ENCODE measurements around the gene SPAG7.

The SPAG7 gene

DNA sequence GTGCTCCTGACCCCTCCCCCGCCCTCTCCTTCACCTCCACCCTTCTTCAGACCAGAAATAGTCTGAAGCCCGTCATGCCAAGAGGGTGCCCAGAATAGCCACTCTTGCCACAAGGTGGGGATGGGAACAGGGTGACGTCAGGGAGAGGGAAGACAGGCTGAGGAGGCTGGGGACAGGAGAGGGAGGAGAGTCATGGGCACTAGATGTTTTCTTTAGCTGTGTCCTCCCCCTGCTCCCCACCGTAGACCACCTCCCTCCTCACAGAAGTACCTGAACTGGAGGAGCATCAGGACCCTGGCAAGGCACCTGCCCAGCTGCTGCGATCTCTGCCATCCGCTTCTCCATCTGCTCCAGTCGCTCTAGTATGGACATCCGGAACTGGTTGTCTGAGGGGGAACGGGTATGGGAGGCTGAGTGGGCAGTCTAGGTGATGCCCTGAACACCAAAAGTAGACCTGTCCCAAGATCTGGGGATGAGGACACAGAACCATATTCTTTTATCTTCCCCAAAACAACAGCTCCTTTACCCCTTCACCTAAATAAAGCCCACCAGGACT, 6.6 kb upstream of the SPAG7 start:
- DNase-seq = no peak

DNA sequence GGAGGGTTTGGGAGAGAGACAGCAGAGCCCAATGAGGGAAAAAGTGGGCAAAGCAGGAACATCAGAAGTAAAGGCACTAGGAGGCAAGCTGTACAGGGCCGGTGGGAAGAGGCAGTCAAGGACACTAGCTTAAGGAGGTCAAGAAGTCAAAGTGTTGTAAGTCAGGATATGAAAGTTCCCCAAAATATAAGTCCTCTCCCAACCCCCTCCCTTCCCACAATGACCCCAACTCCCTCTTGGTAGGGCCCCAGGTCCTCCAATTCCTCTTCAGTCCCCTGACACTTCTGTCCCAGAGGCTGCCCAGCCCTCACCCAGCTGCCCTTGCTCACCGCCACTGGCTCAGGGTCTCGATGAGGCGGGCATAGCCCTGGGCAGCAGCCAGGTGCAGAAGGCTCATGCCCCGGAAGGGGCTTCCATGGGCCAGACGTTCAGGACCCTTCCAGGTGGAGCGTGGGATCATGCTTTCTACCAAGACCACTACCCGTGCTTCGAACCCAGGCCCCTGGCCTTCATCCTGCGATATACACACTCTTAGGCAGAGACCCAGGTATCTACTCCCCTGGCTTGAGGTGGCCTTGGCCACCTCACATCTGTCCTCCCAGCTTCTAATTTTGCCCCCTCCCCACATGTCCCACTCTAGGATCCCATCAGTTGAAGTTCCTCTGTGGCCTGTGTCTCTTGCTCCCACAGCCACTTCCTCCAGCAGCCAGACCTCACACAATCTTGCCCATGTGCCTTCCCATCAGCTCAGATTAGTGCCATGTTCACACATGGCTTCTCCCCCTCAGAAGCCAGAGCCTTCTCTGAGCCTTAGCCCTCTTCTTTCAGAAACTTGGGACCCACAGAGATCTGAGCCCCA, 5.9 kb upstream of the SPAG7 start:
- no peak for DNase-seq

DNA sequence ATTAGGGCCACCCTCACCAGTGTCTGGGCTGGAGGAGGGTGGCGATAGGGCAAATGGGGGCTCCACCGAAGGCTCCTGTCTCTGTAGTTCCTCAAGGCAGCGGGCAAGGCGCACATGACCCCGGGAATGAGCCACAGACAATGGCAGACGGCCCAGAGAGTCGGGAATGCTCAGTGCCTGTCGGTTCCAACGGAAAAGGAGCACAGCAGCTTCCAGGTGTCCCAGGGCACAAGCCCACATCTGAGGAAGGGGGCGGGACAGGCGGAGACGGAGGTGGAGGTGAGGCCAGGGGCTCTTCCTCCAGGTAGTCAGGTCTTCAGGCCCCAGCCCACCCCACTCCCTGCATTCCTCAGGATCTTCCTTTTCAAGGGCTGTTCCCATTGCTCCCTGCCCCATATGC, 5.1 kb upstream of the SPAG7 start:
- DNase-seq = no peak

DNA sequence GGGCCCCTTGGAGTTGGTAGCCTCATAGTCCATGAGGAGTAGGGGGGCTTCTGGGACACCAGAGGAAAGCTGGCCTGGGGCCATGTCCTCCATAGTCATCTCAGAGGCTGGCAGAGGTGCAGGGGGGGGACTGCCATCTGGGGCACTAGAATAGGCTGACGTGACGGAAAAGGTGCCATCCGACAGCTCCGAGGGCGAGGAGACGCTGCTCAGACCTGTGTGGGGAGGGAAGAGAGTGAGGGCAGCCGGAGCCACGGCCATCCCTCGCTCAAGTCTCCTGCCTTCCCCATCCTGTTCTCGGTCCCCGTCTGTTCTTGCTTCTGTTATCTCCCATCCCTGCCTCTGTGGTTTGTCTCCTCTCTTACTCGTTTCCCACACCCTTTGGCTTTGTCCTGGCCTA, 4.7 kb upstream of the SPAG7 start:
- DNase-seq = no peak

DNA sequence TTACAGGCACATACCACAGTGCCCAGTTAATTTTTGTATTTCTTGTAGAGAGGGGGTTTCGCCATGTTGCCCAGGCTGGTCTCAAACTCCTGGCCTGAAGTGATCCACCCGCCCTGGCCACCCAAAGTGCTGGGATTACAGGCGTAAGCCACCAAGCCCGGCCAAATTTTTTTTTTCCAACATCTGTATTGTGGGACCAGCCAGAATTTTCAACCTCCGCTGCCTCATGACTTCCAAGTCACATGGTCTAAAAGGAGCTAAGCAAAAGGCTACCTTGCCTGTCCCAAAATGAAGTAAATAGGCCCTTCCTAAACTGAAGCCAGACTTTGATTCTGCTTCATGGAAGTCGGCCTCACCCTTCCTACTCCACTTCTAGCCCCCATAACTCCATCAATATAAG, 4.2 kb upstream of the SPAG7 start:
- no peak for DNase-seq

DNA sequence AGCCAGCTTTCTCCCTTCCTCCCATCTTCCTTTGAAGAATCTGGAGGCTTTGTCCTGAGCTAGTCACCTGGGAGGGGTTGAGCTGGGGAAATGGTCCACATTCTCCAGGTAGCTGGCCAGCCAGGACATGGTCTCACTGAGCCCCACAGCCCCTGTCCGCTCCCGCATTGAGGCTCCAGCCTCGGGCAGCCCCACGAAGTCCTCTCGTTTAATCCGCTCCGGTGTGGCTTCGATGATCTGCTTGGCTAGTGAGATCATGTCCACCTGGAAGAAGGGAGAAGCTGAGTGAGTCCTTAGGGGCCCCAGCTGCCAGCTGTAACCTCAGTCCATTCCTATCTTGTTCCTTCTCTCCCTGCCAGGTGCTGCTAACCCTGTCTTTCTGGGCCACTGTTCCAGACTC, 2.7 kb upstream of the SPAG7 start:
- DNase-seq = no peak

DNA sequence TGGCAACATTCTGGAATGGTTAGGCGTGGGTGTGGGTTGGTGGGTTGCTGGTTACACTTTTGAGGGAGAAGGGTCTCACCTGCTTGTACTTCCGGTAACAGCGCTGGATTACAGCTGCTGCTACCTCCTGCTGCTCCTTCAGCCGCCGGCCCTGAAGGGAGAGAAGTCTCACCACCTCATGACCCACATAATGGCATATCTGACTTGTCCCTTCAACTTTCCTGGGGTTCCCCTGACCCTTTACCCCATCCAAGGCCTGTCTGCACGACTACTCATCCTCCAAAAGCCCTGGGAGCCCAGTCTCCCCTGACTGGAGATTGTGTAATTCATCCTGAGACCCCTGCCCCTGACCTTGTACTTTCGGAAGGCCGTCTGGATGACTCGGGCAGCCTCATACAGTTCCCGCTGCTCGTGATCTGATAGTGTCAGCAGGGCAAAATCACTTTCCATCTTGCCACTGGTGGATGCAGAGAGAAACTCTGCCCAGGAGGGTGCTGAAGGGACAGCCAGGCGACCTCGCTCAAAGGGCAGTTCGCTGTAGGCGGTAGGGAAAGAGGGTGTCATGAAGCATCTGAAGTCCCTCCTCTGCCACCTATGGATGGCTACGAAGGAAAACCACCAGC, 2.0 kb upstream of the SPAG7 start:
- no peak for DNase-seq

DNA sequence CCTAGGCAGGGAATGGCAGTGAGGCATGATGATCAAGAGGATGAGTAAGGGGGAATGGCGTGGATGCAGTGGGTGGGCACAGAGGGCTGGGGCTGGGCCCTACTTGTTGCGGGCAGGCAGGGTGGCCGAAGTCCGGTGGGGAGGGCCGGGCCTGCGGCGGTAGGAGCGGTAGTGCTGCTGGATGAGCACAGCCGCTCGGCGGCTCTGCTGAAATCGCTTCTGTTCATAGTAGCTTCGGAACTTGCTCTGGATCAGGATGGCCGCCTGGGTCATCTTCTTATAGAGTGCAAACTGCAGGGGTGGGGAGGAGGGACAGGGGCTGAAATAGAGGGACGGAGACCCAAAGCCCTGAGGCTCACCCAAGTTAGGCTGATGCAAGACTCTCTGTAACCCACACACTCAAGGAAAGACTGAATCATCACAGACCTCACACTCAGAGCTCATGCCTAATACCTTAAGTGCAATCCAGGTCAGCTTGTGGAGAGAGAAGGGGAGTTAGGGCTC, 1.5 kb upstream of the SPAG7 start:
- DNase-seq = no peak

DNA sequence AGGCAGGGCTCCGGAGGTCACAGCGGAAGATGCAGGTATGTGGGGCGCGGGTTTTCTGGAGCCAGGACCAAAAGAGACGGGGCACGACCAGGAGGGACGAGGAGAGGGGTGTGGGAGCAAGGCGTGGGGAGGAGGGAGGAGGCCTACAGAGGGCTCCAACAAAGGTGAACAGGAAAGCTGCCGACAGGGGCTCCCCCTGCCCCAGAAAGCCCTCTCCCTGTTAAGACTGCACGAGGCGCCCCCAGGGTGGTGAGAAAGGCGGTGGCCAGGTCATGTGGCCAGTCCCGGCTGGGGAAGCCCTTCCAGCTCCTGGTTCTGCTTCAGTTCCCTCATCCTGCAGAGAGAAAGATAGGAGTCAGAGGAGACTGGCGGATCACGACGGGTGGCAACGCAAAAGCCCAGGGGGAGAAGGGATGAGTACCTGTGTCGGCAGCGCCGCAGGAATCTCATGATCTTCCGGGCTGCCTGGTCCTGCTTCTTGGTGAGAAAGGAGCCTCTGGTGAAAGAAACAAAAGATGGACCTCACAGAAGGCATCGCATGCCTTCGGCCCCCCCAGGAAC, 949 bp upstream of the SPAG7 start:
- no peak for DNase-seq

DNA sequence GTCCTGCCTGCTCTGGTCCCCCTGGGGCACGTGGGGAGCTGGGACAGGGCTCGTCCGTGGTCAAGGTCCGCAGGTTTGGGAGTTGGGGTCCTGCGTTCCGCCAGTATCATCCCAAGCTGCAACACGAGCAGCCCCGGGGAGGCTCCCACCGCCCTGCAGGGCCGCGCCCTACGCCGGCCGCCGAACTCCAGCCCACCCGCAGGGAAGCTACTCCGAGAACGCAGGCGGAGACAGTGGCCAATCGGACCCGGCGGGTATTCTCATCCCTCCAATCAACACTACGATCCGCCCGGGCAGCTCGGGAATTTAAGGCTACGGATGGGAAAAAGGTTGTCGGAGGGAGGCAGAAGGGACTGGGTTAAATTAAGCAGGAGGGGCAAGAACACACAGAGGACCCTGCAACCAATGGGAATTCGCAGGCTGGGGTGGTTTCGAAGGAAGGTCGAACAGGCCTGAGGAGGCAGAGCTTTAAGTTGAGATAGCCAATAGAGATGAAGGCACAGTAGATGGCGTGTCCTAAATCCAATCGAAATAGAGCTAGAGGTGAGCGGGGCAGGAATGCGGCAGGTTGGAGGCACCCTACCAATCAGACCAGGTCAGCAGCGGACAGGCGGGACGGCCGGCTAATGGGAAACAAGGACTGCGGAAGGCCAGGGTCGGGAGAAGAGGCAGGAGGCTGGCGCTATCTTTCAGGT, 626 bp downstream of the SPAG7 start:
- peak; percentile 79 to 92 (median 85) for DNase-seq

DNA sequence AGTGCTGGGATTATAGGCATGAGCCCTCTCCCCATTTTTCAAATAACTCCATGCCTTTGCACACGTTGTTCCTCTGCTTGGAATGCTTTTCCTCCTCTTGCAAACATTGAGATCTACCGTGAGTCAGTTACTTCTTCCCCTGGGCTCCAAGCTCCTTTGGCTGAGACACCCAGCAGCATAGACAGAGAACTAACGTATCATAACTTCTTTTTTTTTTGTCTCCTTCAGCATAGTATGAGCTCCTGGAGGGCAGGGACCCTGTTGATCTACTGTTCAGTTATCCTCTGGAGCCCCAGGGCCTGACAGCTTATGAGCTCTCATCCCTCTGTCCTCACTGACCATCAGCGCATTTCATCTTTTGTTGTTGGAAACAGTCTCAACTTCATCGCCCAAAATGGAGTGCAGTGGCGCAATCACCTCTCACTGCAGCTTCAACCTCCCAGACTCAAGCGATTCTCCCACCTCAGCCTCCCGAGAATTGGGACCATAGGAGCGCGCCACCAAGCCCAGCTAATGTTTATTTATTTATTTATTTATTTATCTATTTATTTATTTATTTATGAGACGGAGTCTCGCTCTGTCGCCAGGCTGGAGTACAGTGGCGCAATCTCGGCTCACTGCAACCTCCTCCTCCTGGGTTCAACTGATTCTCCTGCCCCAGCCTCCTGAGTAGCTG, 2.2 kb downstream of the SPAG7 start:
- DNase-seq = no peak

DNA sequence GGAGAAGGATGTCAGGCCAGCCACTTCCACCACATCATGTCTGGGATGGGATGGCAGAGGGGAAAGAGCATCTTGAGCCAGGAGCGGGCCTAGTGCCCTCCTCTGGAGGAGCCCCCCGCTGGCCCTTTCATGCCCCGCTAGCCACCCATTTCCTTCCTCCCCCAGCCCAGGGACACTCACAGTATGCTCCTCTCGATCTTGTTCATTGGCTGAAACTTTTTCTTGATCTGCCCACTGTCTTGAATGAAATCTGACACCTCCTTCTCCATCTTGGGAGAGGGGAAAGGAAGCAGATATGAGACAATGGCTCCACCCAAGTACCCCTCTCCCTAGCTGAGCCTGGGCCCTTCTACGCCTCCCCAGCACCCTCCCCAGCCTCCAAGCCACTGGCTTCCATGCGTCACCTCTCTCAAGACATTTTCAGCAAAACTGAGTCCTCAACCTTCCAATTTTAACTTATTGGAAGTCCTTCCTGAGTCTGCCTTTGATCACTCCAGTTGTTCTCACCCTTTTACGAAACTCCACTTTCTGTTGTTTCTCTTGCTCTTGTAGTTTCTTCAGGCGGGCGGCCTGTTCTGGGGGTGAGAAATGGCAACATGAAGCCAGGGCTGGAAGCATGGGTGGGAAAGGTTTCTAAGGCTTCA, 7.2 kb downstream of the SPAG7 start:
- no peak for DNase-seq

DNA sequence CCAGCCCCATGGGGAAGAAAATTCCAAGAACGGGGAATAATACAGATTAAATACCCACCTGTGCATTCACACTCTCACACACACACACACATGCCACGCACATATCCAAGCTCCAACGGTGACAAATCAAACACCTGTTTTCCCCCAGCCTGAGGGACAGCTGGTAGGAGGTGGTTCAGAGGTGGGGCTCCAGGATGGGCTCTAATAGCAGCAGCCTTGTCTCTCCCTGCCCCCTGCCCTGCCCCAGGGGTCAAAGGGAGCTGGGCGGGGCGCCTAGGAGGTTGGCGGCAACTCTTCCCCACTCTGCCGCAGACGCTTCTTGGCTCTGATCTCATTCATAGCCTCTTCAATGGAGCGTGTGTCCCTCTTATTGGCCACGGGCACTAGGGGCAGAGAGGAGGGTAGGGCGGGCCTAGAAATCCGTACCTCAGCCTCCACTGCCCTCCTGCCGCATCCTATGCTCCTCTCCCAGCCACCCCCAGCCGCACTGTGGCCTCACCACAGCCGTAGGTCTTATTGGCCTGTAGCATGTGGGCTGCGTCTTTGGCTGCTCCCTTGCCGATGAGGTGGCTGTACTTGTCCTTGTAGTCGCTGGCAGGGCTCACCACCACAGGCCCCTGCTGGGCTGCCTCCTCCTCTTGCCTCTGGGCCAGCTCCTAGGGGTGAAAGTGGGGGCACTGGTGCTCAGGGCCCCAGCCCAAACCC, 8.2 kb downstream of the SPAG7 start:
- no peak for DNase-seq

DNA sequence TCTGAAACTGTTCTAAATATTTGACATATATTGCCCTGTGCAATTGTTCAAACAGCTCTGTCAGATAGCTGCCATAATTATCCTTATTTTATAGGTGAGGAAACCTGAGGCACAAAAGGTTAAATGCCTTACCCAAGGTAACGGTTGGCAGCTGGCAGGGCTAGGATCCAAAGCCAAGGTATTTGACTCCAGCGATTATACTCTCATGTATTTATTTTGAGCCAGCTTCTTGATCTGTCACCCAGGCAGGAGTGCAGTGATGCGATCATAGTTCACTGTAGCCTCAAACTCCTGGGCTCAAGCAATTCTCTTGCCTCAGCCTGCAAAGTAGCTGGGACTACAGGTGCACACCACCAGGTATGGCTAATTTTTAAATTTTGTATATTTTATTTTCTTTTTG, 9.5 kb downstream of the SPAG7 start:
- DNase-seq = no peak

DNA sequence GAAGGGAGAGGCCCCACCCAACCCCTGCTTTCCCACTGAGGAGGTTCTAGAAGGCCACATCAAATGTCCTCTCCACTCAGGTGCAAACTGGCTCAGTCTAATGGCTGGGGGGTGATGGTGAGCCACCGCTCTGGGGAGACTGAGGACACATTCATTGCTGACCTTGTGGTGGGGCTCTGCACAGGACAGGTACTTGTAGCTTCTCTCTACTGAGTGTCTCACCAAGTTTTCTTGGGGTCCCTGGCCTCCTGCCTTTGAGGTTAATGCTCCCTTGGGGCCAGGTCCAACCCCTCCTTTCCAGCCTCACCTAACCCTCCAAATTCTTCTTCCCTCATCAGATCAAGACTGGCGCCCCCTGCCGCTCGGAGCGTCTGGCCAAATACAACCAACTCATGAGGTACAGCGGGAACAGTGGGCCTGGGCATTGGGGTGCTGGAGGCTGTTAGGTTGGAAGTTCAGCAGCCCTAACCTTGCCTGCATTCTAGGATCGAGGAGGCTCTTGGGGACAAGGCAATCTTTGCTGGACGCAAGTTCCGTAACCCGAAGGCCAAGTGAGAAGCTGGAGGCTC, 11.0 kb downstream of the SPAG7 start:
- DNase-seq = peak in 1 of 4 experiments; percentile 41

DNA sequence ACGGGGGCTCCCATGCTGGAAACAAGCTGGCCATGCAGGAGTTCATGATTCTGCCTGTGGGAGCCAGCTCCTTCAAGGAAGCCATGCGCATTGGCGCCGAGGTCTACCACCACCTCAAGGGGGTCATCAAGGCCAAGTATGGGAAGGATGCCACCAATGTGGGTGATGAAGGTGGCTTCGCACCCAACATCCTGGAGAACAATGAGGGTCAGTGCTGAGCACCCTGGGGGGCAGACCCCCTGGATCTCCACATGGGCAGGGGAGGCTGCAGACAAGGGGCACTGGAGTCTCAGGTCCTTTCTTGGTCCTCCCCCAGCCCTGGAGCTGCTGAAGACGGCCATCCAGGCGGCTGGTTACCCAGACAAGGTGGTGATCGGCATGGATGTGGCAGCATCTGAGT, 12.5 kb downstream of the SPAG7 start:
- DNase-seq = no peak

DNA sequence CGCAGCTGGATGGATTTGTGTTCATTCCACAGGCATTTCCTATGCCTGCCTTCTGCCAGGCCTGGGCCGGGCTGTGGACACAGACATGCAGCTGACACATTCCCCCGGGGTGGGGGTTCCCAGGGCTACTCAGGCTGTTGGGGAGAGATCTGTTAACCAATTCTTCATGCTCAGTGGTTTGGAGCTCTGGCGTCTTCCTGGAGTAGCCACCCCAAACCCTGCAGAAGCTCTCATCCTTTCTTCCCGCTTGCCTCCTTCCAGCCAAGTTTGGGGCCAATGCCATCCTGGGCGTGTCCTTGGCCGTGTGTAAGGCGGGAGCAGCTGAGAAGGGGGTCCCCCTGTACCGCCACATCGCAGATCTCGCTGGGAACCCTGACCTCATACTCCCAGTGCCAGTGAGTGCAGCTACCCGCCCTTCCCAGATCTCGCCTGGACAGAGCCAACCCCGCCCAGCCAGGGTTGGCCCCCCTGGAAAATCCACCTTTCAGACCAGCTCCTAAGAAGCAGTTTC, 14.1 kb downstream of the SPAG7 start:
- DNase-seq = no peak

DNA sequence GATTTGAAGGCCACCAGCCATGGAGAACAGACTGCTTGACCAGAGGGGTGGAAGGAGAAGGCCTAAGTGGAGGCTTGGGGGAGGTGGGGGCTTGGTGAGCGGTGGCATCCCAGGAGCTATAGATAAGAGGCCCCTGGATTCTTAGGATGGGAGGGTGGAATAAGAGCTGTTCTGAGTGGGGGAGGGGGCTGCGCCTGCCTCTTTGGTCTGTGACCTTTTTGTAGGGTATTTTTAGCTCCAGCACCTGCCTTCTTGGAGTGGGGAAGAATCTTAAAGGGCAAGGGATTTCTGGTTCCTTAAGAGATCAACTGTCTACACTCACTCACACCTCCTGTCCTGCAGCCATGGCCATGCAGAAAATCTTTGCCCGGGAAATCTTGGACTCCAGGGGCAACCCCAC, 16.1 kb downstream of the SPAG7 start:
- no peak for DNase-seq

DNA sequence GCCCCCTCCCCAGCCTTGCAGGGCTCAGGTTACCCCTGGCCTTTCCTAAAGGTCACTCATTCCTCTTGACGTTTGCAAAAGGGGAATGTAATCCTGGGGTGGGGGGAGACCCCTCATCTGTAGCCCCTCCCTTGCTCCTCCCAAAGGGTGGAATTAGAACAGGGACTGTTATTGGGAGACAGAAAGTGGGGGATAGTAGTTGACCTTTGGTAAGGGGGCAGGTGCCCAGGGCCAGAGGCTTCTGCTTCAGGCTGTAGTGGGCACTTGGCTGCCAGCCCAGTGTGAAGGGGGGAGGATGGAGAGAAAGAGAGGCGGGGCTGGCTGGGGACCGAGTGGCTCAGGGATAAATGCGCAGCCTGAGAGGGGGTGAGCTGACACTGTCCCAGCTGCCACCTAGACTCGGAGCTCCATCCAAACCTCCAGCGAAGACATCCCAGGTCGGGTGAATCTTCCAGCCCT, 16.8 kb downstream of the SPAG7 start, which contains the start of gene ENO3:
ENO3 (plus strand) TSS at position 374 of the 459 bp plus-strand sequence. CDS start 711 bp downstream, outside the sequence.
- DNase-seq = no peak

DNA sequence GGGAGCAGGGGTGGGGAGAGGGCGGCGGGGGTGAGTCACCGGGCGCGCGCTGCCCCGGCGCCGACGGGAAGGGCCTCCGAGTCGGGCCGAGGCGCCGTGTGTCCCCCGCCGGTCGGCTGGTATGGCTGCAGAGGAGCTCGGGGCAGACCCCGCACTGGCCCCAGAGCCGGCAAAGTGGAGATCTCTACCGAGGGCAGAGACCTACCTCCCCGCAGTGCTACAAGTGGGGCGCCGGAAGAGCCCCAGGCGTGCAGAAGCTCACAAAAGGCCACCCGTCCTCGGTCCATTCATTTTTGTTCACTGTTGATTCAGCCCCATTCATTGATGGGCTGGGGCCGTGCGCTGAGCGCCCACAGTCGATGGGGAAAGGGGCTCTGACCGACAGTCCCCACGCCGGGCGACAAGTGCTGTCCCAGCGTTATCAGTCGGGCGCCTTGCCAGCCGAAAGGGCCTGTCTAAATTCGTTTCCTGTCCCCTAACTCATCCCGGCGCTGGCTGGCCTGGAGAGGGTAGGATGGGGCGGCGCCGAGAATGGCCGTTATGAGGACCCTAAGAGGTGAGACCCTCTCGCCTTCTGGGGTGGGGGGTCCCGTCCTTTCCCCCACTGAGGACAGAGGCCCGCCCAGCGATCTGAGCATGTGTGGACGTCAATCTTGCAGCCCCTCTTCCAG, 17.4 kb downstream of the SPAG7 start:
- DNase-seq = peak in 2 of 4 experiments; percentile 56 to 60

Measured in activated naive CD4-positive, alpha-beta T cell (primary cell).